EL (cell line): ENCODE measurements around the gene ITIH5.
"Not testable (repeated sequence)": the region's sequence is repeated elsewhere in the genome, so short reads cannot be mapped to it uniquely, and the experiment has no call there.

ENCODE experiments used
- DNase-seq: peaks from one replicate; pipeline ENCODE4 v3.0.0-alpha.2; 2016

ITIH5 gene

GRCh38 chr10:7687228-7687907 lies 20.6 kb upstream of the ITIH5 start:
- peak; percentile 80 for DNase-seq

- DNase-seq = no peak
Measured at GRCh38 chr10:7686351-7687171, 19.8 kb upstream of the ITIH5 start.

- not testable (repeated sequence) for DNase-seq
Measured at GRCh38 chr10:7680078-7680477, 13.3 kb upstream of the ITIH5 start.

GRCh38 chr10:7679256-7679655 lies 12.5 kb upstream of the ITIH5 start:
- DNase-seq = no peak

GRCh38 chr10:7672341-7673134 lies 5.8 kb upstream of the ITIH5 start:
- DNase-seq = no peak

- no peak for DNase-seq
Measured at GRCh38 chr10:7670157-7670556, 3.4 kb upstream of the ITIH5 start.

- no peak for DNase-seq
Measured at GRCh38 chr10:7667262-7668141, 736 bp upstream of the ITIH5 start.

- DNase-seq = no peak
Measured at GRCh38 chr10:7665767-7666166, 999 bp downstream of the ITIH5 start.

- no peak for DNase-seq
Measured at GRCh38 chr10:7664707-7665106, 2.1 kb downstream of the ITIH5 start.

GRCh38 chr10:7662522-7662921 lies 4.2 kb downstream of the ITIH5 start:
- DNase-seq = no peak

- peak; percentile 27 for DNase-seq
Measured at GRCh38 chr10:7659560-7659959, 7.2 kb downstream of the ITIH5 start.

- no peak for DNase-seq
Measured at GRCh38 chr10:7657552-7657951, 9.2 kb downstream of the ITIH5 start.

GRCh38 chr10:7657079-7657478 lies 9.7 kb downstream of the ITIH5 start:
- DNase-seq = not testable (repeated sequence)

GRCh38 chr10:7651853-7652470 lies 14.8 kb downstream of the ITIH5 start:
- DNase-seq = no peak

- DNase-seq = no peak
Measured at GRCh38 chr10:7649673-7650300, 17.0 kb downstream of the ITIH5 start.

GRCh38 chr10:7647062-7647664 lies 19.6 kb downstream of the ITIH5 start:
- DNase-seq = no peak

GRCh38 chr10:7642491-7643011 lies 24.2 kb downstream of the ITIH5 start:
- DNase-seq = no peak

GRCh38 chr10:7635408-7636125 lies 31.2 kb downstream of the ITIH5 start:
- no peak for DNase-seq

- DNase-seq = no peak
Measured at GRCh38 chr10:7634142-7634894, 32.4 kb downstream of the ITIH5 start.
